ENCODE data around the gene ZDHHC13. TPM values are rescaled to one million over a fixed set of nuclear protein-coding genes. Genes with fewer than 3 reads are reported as not detected.

ZDHHC13 gene
- total and polyA plus RNA-seq, 9 of the 15 experiments (the other 6 are each of a cell fraction or from before 2014, with no cell fraction given), result 4.7 to 18.6 (median 10.0) TPM

DNA sequence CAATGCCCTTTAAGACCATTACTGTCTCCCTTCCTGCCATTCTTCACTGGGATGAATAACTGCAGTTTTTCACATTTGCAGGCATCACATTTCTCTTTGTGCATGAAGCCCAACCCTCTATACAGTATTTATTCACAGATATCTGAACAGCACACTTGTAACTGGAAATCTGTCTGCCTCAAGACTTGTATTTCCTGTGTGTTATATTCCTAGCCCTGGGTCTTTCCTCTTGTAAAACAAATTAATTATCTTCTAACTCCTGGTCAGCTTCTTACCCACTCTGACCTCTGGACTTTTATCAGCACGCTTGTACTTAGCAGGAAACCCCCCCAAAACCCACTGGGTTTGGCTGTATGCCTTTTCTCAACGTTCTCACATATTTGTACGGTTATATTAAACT is 82.8 kb downstream of the ZDHHC13 start:
- Histone ChIP-seq H3K4me1 (replicated peaks in 1 of 2; ENCODE audit: control insufficient read depth in 2 of 2, insufficient read depth in 2 of 2, low read length in 2 of 2) (no peaks in the 10 kb centered on the region; a peak in 1 of 5 replicates), H3K9me1 (ENCODE audit: control insufficient read depth, insufficient read depth, low read length) (no peaks in the 10 kb centered on the region), H4K20me1 (replicated peaks; ENCODE audit: control insufficient read depth, insufficient read depth, low read length) (no peaks in the 10 kb centered on the region), H3K9ac (ENCODE audit: insufficient read depth in 1 of 2, low read depth in 2 of 2, low read length in 2 of 2) (no peak overlapping the region), H3K4me2 (ENCODE audit: insufficient read depth, low read length) (no peak overlapping the region), H3K36me3 (ENCODE audit: control insufficient read depth, insufficient read depth, low read length) (no peaks in the 10 kb centered on the region), H3K4me3 (no peak overlapping the region), H3K79me2 (ENCODE audit: control insufficient read depth, insufficient read depth, low read length) (no peaks in the 10 kb centered on the region), H3K9me3 (replicated peaks; ENCODE audit: control insufficient read depth, insufficient read depth, low read depth, low read length) (no peaks in the 10 kb centered on the region), H2AFZ (ENCODE audit: low read depth, low read length) (no peak overlapping the region), H3K27me3 (ENCODE audit: control insufficient read depth in 2 of 2, insufficient read depth in 2 of 2, low read length in 2 of 2) (peaks cover 12 to 16% of the 10 kb centered on the region in 2 experiments; a peak in 4 of 5 replicates), H3K27ac (ENCODE audit: extremely low read depth, low read depth, low read length) (no peak overlapping the region)
- in situ Hi-C loops (cut with MboI) (no loop called here), intact Hi-C loops (cut with micrococcal nuclease) (no loop called here)
- ChIA-PET POLR2A (interaction anchor here (1.0 to 1.6 kb wide), 3 partner anchors 13 to 19 kb away, joined by 4 read pairs; no protein-coding TSS in a partner anchor), CTCF (ENCODE audit: low intra/inter-chr PET ratio) (no interaction called here)
- TF ChIP-seq EP400 (IDR thresholded peaks at IDR 0.05) (no peak), CEBPB (tag; IDR thresholded peaks at IDR 0.05) (no peak), HEY1 (CRISPR knock-in tag; IDR thresholded peaks at IDR 0.05; ENCODE audit: borderline replicate concordance) (no peak)
- TF ChIP-seq, protein P1, sequence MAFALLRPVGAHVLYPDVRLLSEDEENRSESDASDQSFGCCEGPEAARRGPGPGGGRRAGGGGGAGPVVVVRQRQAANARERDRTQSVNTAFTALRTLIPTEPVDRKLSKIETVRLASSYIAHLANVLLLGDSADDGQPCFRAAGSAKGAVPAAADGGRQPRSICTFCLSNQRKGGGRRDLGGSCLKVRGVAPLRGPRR (CRISPR knock-in tag; IDR thresholded peaks at IDR 0.05), result no peak
- TF ChIP-seq, protein P2, sequence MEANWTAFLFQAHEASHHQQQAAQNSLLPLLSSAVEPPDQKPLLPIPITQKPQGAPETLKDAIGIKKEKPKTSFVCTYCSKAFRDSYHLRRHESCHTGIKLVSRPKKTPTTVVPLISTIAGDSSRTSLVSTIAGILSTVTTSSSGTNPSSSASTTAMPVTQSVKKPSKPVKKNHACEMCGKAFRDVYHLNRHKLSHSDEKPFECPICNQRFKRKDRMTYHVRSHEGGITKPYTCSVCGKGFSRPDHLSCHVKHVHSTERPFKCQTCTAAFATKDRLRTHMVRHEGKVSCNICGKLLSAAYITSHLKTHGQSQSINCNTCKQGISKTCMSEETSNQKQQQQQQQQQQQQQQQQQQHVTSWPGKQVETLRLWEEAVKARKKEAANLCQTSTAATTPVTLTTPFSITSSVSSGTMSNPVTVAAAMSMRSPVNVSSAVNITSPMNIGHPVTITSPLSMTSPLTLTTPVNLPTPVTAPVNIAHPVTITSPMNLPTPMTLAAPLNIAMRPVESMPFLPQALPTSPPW (CRISPR knock-in tag; IDR thresholded peaks at IDR 0.05), result peak; percentile 10; the same call in 1 of the 2 replicates
- TF ChIP-seq, protein P3, sequence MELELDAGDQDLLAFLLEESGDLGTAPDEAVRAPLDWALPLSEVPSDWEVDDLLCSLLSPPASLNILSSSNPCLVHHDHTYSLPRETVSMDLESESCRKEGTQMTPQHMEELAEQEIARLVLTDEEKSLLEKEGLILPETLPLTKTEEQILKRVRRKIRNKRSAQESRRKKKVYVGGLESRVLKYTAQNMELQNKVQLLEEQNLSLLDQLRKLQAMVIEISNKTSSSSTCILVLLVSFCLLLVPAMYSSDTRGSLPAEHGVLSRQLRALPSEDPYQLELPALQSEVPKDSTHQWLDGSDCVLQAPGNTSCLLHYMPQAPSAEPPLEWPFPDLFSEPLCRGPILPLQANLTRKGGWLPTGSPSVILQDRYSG (tag; conservative IDR thresholded peaks at IDR 0.05; ENCODE audit: low read depth), result no peak
- DNase-seq (ENCODE audit: extremely low read depth in 1 of 4, low spot score in 3 of 4) (no peak), ATAC-seq (no peak), FAIRE-seq (no peak)
- 4% methylated on average over 3 of the region's 3 CpGs for WGBS (ENCODE audit: insufficient coverage, low coverage, missing lambda C conversion rate)
- no TSS peak for BruUV-seq (replicated peaks)

Measured in K562 (cell line).